ENCODE results near the gene DNAJB6. TPM values are rescaled to one million over a fixed set of nuclear protein-coding genes. Genes with fewer than 3 reads are reported as not detected.
A peak's percentile ranks its signal among the peaks of the same experiment; 100 is the strongest.

DNAJB6 gene
- polyA plus RNA-seq, 1 donor: 121 TPM

GRCh38 chr7:157366722-157367121, 29.9 kb downstream of the DNAJB6 start:
- DNase-seq (ENCODE audit: low read depth): no peak

GRCh38 chr7:157368955-157369354, 32.2 kb downstream of the DNAJB6 start:
- DNase-seq (ENCODE audit: low read depth): no peak

GRCh38 chr7:157370742-157371141, 33.9 kb downstream of the DNAJB6 start:
- DNase-seq (ENCODE audit: low read depth): no peak

- DNase-seq (ENCODE audit: low read depth): no peak
Observed at GRCh38 chr7:157371296-157371695, 34.5 kb downstream of the DNAJB6 start.

GRCh38 chr7:157372300-157373232, 35.8 kb downstream of the DNAJB6 start:
- no peak for DNase-seq (ENCODE audit: low read depth)

GRCh38 chr7:157373493-157373892, 36.7 kb downstream of the DNAJB6 start:
- no peak for DNase-seq (ENCODE audit: low read depth)

- no peak for DNase-seq (ENCODE audit: low read depth)
Observed at GRCh38 chr7:157375410-157375809, 38.6 kb downstream of the DNAJB6 start.

GRCh38 chr7:157377436-157378124, 40.8 kb downstream of the DNAJB6 start:
- DNase-seq (ENCODE audit: low read depth): no peak

- no peak for DNase-seq (ENCODE audit: low read depth)
Observed at GRCh38 chr7:157378390-157378789, 41.6 kb downstream of the DNAJB6 start.

GRCh38 chr7:157379493-157379892, 42.7 kb downstream of the DNAJB6 start:
- DNase-seq (ENCODE audit: low read depth): no peak

GRCh38 chr7:157380416-157380815, 43.6 kb downstream of the DNAJB6 start:
- DNase-seq (ENCODE audit: low read depth): no peak

- no peak for DNase-seq (ENCODE audit: low read depth)
Observed at GRCh38 chr7:157383868-157384267, 47.1 kb downstream of the DNAJB6 start.

- no peak for DNase-seq (ENCODE audit: low read depth)
Observed at GRCh38 chr7:157384301-157384700, 47.5 kb downstream of the DNAJB6 start.

GRCh38 chr7:157386979-157387800, 50.4 kb downstream of the DNAJB6 start:
- peak; percentile 39 for DNase-seq (ENCODE audit: low read depth)

GRCh38 chr7:157388301-157388700, 51.5 kb downstream of the DNAJB6 start:
- DNase-seq (ENCODE audit: low read depth): no peak

GRCh38 chr7:157389951-157390730, 53.3 kb downstream of the DNAJB6 start:
- DNase-seq (ENCODE audit: low read depth): no peak

- no peak for DNase-seq (ENCODE audit: low read depth)
Observed at GRCh38 chr7:157391036-157391710, 54.4 kb downstream of the DNAJB6 start.

GRCh38 chr7:157392256-157393037, 55.6 kb downstream of the DNAJB6 start:
- no peak for DNase-seq (ENCODE audit: low read depth)

- no peak for DNase-seq (ENCODE audit: low read depth)
Observed at GRCh38 chr7:157394246-157395191, 57.7 kb downstream of the DNAJB6 start.

Data from forelimb muscle (tissue), 1 donor.